GM21529 (cell line): Measurements from ENCODE around the gene KCNG2.

Experiments used
- ATAC-seq: cut with Tn5 transposase; IDR thresholded peaks from one replicate; pipeline ENCODE4 v1.9.1; 2021; ENCODE audit not compliant: unreplicated experiment

The KCNG2 gene

GRCh38 chr18:79768745-79769144 lies 29.0 kb upstream of the KCNG2 start:
- no peak for ATAC-seq

- no peak for ATAC-seq
Measured at GRCh38 chr18:79769698-79770500, 27.8 kb upstream of the KCNG2 start.

GRCh38 chr18:79770501-79770815 lies 27.3 kb upstream of the KCNG2 start:
- ATAC-seq = no peak

GRCh38 chr18:79770826-79771225 lies 26.9 kb upstream of the KCNG2 start:
- ATAC-seq = no peak

- no peak for ATAC-seq
Measured at GRCh38 chr18:79771446-79772107, 26.2 kb upstream of the KCNG2 start.

GRCh38 chr18:79772108-79772864 lies 25.5 kb upstream of the KCNG2 start:
- no peak for ATAC-seq

GRCh38 chr18:79772865-79773696 lies 24.7 kb upstream of the KCNG2 start:
- ATAC-seq = no peak

GRCh38 chr18:79774111-79774510 lies 23.6 kb upstream of the KCNG2 start:
- ATAC-seq = no peak

- no peak for ATAC-seq
Measured at GRCh38 chr18:79775441-79776221, 22.1 kb upstream of the KCNG2 start.

GRCh38 chr18:79776674-79777073 lies 21.1 kb upstream of the KCNG2 start:
- no peak for ATAC-seq

- ATAC-seq = no peak
Measured at GRCh38 chr18:79778291-79778791, 19.4 kb upstream of the KCNG2 start.

GRCh38 chr18:79779021-79779699 lies 18.6 kb upstream of the KCNG2 start:
- ATAC-seq = no peak

- ATAC-seq = no peak
Measured at GRCh38 chr18:79779700-79780190, 18.0 kb upstream of the KCNG2 start.

- ATAC-seq = no peak
Measured at GRCh38 chr18:79780547-79780946, 17.2 kb upstream of the KCNG2 start.

- ATAC-seq = no peak
Measured at GRCh38 chr18:79781331-79781941, 16.3 kb upstream of the KCNG2 start.

GRCh38 chr18:79782566-79783308 lies 15.0 kb upstream of the KCNG2 start:
- no peak for ATAC-seq

- no peak for ATAC-seq
Measured at GRCh38 chr18:79784071-79784913, 13.4 kb upstream of the KCNG2 start.
